HG03039 (cell line): ENCODE measurements around the gene DGKG.

Source experiments
- ATAC-seq: cut with Tn5 transposase; IDR thresholded peaks from one replicate; pipeline ENCODE4 v1.9.1; 2021; ENCODE audit warnings: mild to moderate bottlenecking, moderate library complexity; ENCODE audit not compliant: unreplicated experiment

Gene DGKG

GRCh38 chr3:186181901-186182300, 180.1 kb downstream of the DGKG start:
- no peak for ATAC-seq

DNA sequence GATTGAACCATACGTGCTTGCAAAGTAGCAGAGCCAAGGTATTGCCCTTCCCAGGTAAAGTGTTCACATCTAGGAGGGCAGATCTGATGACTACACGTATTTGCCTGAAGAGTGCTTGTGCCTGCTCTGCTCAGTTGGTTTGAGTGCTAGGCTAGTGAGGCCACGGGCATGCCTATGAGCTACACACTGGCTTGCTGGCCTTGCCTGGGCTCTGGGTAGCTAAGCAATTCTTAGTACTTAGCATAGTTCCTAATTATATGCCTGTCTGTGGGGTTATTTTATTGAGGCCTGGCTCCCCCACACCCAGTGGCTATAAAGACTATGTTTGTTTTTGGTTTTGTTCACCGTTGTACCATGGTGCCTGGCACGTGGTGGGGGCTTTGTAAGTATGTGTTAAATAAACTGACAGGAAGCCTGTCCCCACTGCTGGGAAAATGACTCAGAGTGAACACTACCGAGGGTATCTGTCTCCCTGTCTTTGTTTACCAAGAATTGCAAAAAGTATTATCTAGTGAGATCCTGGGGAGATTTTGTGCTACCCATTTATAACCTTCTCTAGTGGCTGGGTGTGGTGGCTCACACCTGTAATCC, 181.0 kb downstream of the DGKG start:
- ATAC-seq: no peak

- ATAC-seq: no peak
Observed at GRCh38 chr3:186180151-186180550, 181.9 kb downstream of the DGKG start.

DNA sequence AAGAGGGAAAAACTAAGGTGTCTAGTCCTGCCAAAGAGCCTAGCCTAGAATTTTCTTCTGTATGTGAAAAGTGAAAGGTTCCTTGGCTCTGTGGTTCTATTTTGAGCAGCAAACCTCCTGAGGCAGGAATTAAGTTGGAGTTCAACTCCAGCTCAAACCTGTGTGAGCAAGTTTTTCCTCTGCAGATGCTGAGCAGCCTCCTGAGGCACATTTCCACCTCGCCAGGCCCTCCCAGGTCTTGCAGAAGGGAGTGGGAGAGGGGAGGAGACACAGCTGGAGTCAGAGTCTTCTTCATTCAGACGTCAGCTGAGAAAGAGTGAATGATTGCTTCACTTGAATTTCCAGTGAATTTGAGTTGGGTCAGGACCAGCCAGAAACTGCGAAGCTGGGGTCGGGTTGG, 183.6 kb downstream of the DGKG start:
- no peak for ATAC-seq

GRCh38 chr3:186176373-186176990, 185.6 kb downstream of the DGKG start:
- ATAC-seq: no peak

GRCh38 chr3:186173224-186173815, 188.7 kb downstream of the DGKG start:
- ATAC-seq: no peak

GRCh38 chr3:186172353-186172752, 189.7 kb downstream of the DGKG start:
- ATAC-seq: no peak

- no peak for ATAC-seq
Observed at GRCh38 chr3:186171521-186171920, 190.5 kb downstream of the DGKG start.

GRCh38 chr3:186170516-186170915, 191.5 kb downstream of the DGKG start:
- no peak for ATAC-seq

GRCh38 chr3:186169379-186169778, 192.7 kb downstream of the DGKG start:
- ATAC-seq: no peak

GRCh38 chr3:186168976-186169375, 193.1 kb downstream of the DGKG start:
- ATAC-seq: no peak

- ATAC-seq: no peak
Observed at GRCh38 chr3:186167646-186168395, 194.2 kb downstream of the DGKG start.

- no peak for ATAC-seq
Observed at GRCh38 chr3:186166491-186167288, 195.3 kb downstream of the DGKG start.

DNA sequence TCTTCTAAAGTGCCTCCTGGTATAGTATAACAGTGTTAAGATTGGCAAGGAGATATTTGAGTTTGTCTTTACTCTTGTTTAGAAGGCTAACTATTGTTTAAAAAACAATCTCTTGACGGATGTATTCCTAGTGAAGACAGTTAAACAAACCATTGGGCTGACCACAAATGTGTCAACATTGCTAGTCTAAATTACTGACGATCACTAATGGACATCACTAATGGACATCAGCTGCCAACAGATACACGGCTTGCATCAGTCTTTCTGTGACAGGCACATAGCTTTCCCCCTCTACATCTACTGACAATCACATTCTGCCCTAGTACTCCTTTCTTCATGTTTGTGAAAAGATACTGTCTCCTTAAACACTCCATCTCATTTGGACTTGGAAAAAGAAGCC, 196.0 kb downstream of the DGKG start:
- no peak for ATAC-seq

- ATAC-seq: no peak
Observed at GRCh38 chr3:186165331-186165730, 196.7 kb downstream of the DGKG start.

- no peak for ATAC-seq
Observed at GRCh38 chr3:186164696-186165095, 197.3 kb downstream of the DGKG start.

GRCh38 chr3:186162221-186162620, 199.8 kb downstream of the DGKG start:
- no peak for ATAC-seq

GRCh38 chr3:186160691-186161243, 201.3 kb downstream of the DGKG start:
- no peak for ATAC-seq

GRCh38 chr3:186154641-186155040, 207.4 kb downstream of the DGKG start:
- no peak for ATAC-seq

DNA sequence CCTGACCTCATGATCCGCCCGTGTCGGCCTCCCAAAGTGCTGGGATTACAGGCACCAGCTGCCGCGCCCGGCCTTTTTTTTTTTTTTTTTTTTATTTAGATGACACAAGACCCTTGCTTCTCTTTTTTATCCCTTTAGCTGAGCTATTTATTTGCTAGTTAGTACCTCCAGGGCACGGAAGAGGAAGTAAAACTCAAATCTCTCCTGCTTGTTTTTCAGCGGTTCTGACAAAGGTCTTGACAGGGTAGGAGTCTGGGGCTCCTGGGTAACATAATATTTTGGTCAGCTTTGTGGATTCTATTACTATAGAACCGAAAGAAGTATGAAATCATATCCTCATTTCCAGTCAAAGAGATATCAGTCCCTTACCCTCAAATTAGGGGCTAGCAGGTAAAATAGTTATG, 209.1 kb downstream of the DGKG start:
- ATAC-seq: peak; percentile 79

GRCh38 chr3:186152361-186152798, 209.7 kb downstream of the DGKG start:
- ATAC-seq: no peak
